Measurements from ENCODE around the gene SERINC2.

The SERINC2 gene

GRCh38 chr1:31373897-31374486 lies 39.0 kb upstream of the SERINC2 start:
- Histone ChIP-seq H3K4me3 (ENCODE audit: low read depth in 1 of 2, low read length in 1 of 2) (no peak overlapping the region), H3K9me3 (no peaks in the 10 kb centered on the region), H3K36me3 (no peaks in the 10 kb centered on the region), H3K27ac (no peak overlapping the region), H3K4me1 (ENCODE audit: control insufficient read depth in 1 of 2, insufficient read depth in 1 of 2, low read depth in 1 of 2, low read length in 1 of 2) (peaks cover 4 to 6% of the 10 kb centered on the region in 2 experiments), H3K27me3 (peaks cover 36% of the 10 kb centered on the region)
- TF ChIP-seq CTCF (IDR thresholded peaks at IDR 0.05): no peak

GRCh38 chr1:31374511-31375196 lies 38.4 kb upstream of the SERINC2 start:
- no peak overlapping the region for H3K27ac ChIP-seq
- no peaks in the 10 kb centered on the region for H3K9me3 ChIP-seq
- H3K27me3 ChIP-seq: peaks cover 36% of the 10 kb centered on the region
- H3K4me1 ChIP-seq (ENCODE audit: control insufficient read depth in 1 of 2, insufficient read depth in 1 of 2, low read depth in 1 of 2, low read length in 1 of 2): peaks cover 4 to 6% of the 10 kb centered on the region in 2 experiments
- H3K36me3 ChIP-seq: no peaks in the 10 kb centered on the region
- H3K4me3 ChIP-seq (ENCODE audit: low read depth in 1 of 2, low read length in 1 of 2): no peak overlapping the region
- TF ChIP-seq CTCF (IDR thresholded peaks at IDR 0.05): no peak

- TF ChIP-seq CTCF (IDR thresholded peaks at IDR 0.05): no peak
- H3K36me3 ChIP-seq: no peaks in the 10 kb centered on the region
- no peak overlapping the region for H3K27ac ChIP-seq
- H3K4me3 ChIP-seq (ENCODE audit: low read depth in 1 of 2, low read length in 1 of 2): no peak overlapping the region
- no peaks in the 10 kb centered on the region for H3K9me3 ChIP-seq
- H3K4me1 ChIP-seq (ENCODE audit: control insufficient read depth in 1 of 2, insufficient read depth in 1 of 2, low read depth in 1 of 2, low read length in 1 of 2): peaks cover 4 to 6% of the 10 kb centered on the region in 2 experiments
- peaks cover 34% of the 10 kb centered on the region for H3K27me3 ChIP-seq
These were observed 36.5 kb upstream of the SERINC2 start for GRCh38 chr1:31376375-31377134.

- no peak for TF ChIP-seq CTCF (IDR thresholded peaks at IDR 0.05)
- H3K27ac ChIP-seq: no peak overlapping the region
These were observed 35.6 kb upstream of the SERINC2 start for GRCh38 chr1:31377364-31377863.

GRCh38 chr1:31378001-31378400 lies 35.0 kb upstream of the SERINC2 start:
- TF ChIP-seq CTCF (IDR thresholded peaks at IDR 0.05): no peak
- no peak overlapping the region for H3K27ac ChIP-seq
- H3K4me3 ChIP-seq (ENCODE audit: low read depth in 1 of 2, low read length in 1 of 2): no peak overlapping the region
- peaks cover 1 to 6% of the 10 kb centered on the region in 2 experiments for H3K4me1 ChIP-seq (ENCODE audit: control insufficient read depth in 1 of 2, insufficient read depth in 1 of 2, low read depth in 1 of 2, low read length in 1 of 2)
- no peaks in the 10 kb centered on the region for H3K36me3 ChIP-seq
- H3K27me3 ChIP-seq: peaks cover 20% of the 10 kb centered on the region
- H3K9me3 ChIP-seq: no peaks in the 10 kb centered on the region

More at GRCh38 chr1:31377364-31377863, 35.6 kb upstream of the SERINC2 start:
- no peaks in the 10 kb centered on the region for H3K9me3 ChIP-seq
- H3K27me3 ChIP-seq: peaks cover 26% of the 10 kb centered on the region
- H3K36me3 ChIP-seq: no peaks in the 10 kb centered on the region
- no peak overlapping the region for H3K4me3 ChIP-seq (ENCODE audit: low read depth in 1 of 2, low read length in 1 of 2)
- peaks cover 4 to 6% of the 10 kb centered on the region in 2 experiments for H3K4me1 ChIP-seq (ENCODE audit: control insufficient read depth in 1 of 2, insufficient read depth in 1 of 2, low read depth in 1 of 2, low read length in 1 of 2)

Measured in neutrophil (primary cell).